RWPE2 (cell line): Measurements from ENCODE around the gene C16orf92.

Experiments used
- ATAC-seq: fragments of 200-7000 bp; cut with Tn5 transposase; 3 replicates; pipeline ENCODE4 v1.9.1; 2021; ENCODE audit warnings: low read depth
- DNase-seq: peaks from one replicate; pipeline ENCODE4 v3.0.0-alpha.2; 2020; ENCODE audit warnings: low spot score
- H3K27ac ChIP-seq: fragments of 450-650 bp; 2 replicates; pipeline ENCODE4 v1.5.1; 2017; ENCODE audit warnings: mild to moderate bottlenecking; ENCODE audit not compliant: poor library complexity, severe bottlenecking
- H3K27me3 ChIP-seq: fragments of 250-450 bp; sonication (Bioruptor Pico); 2 replicates; pipeline ENCODE4 v1.5.1; 2021; ENCODE audit warnings: mild to moderate bottlenecking, moderate library complexity; ENCODE audit not compliant: insufficient read depth, poor library complexity, severe bottlenecking
- H3K36me3 ChIP-seq: fragments of 250-450 bp; sonication (Bioruptor Pico); 2 replicates; pipeline ENCODE4 v1.5.1; 2020; ENCODE audit warnings: low read depth, mild to moderate bottlenecking, moderate library complexity
- H3K4me1 ChIP-seq: fragments of 250-450 bp; sonication (Bioruptor Pico); 2 replicates; pipeline ENCODE4 v1.5.1; 2021; ENCODE audit warnings: mild to moderate bottlenecking, moderate library complexity; ENCODE audit not compliant: insufficient read depth, poor library complexity, severe bottlenecking
- H3K4me3 ChIP-seq: fragments of 250-450 bp; sonication (Bioruptor Pico); 2 replicates; pipeline ENCODE4 v1.5.1; 2021; ENCODE audit warnings: mild to moderate bottlenecking, moderate library complexity; ENCODE audit not compliant: severe bottlenecking
- H3K9me3 ChIP-seq: fragments of 250-450 bp; sonication (Bioruptor Pico); 2 replicates; pipeline ENCODE4 v1.5.1; 2021; ENCODE audit warnings: mild to moderate bottlenecking, moderate library complexity; ENCODE audit not compliant: severe bottlenecking
- TF ChIP-seq, protein P1 (sequence below): fragments of 450-650 bp; IDR thresholded peaks from one replicate; pipeline ENCODE4 v1.5.1; 2017; ENCODE audit warnings: mild to moderate bottlenecking, moderate library complexity; ENCODE audit not compliant: poor library complexity, severe bottlenecking

The C16orf92 gene

DNA sequence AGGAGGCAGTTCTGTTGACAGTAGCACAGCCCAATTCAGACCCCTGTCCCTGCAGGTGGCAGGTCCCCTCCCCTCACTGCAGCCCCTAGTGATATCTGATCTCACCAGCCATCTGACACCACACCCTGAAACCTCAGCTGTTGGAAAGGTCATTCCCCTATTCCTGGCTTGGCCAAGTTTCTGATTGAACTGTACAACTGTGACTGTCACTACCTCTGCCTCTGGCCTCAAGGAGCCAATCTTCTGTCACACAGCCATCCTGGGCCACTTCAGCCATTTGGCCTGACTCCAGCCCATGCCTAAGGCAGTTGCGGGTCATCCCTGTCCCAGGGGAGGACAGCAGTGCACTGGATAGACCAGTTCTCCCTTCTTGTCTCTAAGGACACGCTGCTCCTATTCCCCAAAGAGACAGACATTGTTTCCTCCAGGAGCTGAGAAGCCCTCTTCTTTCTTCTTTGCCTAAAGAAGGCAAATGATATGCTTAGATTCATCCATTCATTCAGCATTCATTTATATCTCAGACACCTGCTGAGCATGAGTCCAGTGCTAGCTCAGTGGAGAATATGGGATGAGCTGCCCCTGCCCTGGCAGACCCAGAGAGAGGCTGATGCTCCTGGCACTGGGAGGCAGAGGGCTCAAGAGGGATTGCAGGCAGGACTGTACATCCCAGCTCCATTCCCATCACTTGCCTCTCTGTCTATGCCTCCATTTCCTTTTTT lies 38.0 kb downstream of the C16orf92 start:
- Histone ChIP-seq H3K36me3 (peaks cover 26% of the 10 kb centered on the region), H3K4me1 (peaks cover 9% of the 10 kb centered on the region), H3K4me3 (no peak overlapping the region), H3K27ac (no peak overlapping the region), H3K27me3 (no peaks in the 10 kb centered on the region), H3K9me3 (no peaks in the 10 kb centered on the region)
- ATAC-seq (no peak), DNase-seq (no peak)
- TF ChIP-seq, protein P1, sequence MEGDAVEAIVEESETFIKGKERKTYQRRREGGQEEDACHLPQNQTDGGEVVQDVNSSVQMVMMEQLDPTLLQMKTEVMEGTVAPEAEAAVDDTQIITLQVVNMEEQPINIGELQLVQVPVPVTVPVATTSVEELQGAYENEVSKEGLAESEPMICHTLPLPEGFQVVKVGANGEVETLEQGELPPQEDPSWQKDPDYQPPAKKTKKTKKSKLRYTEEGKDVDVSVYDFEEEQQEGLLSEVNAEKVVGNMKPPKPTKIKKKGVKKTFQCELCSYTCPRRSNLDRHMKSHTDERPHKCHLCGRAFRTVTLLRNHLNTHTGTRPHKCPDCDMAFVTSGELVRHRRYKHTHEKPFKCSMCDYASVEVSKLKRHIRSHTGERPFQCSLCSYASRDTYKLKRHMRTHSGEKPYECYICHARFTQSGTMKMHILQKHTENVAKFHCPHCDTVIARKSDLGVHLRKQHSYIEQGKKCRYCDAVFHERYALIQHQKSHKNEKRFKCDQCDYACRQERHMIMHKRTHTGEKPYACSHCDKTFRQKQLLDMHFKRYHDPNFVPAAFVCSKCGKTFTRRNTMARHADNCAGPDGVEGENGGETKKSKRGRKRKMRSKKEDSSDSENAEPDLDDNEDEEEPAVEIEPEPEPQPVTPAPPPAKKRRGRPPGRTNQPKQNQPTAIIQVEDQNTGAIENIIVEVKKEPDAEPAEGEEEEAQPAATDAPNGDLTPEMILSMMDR, result no peak

- TF ChIP-seq, protein P1, result no peak
- ATAC-seq (no peak), DNase-seq (no peak)
- Histone ChIP-seq H3K27ac (peak overlapping the region; percentile 93), H3K36me3 (peaks cover 39% of the 10 kb centered on the region), H3K9me3 (no peaks in the 10 kb centered on the region), H3K4me1 (peaks cover 12% of the 10 kb centered on the region), H3K4me3 (peak overlapping the region; percentile 82), H3K27me3 (no peaks in the 10 kb centered on the region)
Observed at GRCh38 chr16:30063278-30063892, 40.4 kb downstream of the C16orf92 start.

DNA sequence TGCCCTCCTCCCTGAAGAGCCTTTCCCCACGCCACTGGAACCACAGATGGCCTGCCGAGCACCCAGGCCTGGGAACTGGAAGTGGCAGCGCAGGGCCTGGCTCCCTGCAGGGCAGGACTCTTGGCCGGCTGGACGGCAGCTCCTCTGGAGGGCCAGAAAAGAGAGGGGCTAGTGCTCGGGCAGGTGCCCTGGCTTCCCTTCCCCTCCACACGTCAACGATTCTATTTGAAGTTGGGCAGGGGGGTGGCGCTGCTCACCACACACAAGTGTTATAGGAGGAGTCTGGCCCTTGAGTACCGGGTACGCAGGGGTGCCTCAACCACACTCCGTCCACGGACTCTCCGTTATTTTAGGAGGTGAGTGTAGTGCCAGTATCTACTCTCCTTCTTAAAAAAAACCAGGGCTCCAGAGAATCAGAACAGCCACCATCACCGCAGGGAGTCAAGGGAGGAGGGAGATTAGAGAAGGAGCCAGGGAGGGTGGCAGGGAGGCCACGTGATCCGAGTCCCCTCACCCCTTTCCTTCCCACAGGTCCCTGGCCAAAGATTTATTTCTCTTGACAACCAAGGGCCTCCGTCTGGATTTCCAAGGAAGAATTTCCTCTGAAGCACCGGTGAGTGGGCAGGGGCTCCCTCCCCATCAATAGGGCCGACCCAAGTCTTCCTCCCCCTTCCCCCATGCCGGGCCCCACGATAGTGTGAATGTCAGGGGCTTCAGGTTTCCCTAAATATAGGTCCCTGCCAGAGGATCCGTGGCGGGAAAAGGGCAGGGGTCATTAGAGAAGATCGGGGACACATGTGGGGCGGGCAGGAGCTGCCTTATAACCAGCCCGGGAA lies 41.1 kb downstream of the C16orf92 start:
- H3K4me1 ChIP-seq, result peaks cover 12% of the 10 kb centered on the region
- TF ChIP-seq, protein P1, result peak; percentile 36
- H3K4me3 ChIP-seq, result peak overlapping the region; percentile 82
- ATAC-seq (no peak), DNase-seq (no peak)
- peak overlapping the region; percentile 93 for H3K27ac ChIP-seq
- H3K9me3 ChIP-seq, result no peaks in the 10 kb centered on the region
- no peaks in the 10 kb centered on the region for H3K27me3 ChIP-seq
- peaks cover 40% of the 10 kb centered on the region for H3K36me3 ChIP-seq

DNA sequence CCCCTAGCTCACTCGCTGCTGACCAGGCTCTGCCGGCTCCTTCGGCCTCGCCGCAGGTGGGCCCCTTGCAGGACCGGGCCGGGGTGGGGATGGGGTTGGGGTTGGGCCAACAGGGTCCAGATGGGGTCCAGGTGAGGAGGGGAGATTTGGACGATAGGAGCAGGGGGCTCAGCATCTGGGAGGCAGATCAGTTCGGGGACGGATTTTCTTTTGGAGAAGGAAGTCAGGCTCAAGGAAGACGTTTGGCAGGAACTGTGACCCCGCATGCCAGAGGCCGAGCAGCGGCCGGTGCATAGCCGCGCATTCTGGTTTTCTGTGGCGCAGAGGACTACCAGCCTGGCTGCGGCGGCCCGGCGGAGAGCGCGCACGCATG lies 41.7 kb downstream of the C16orf92 start:
- ATAC-seq (no peak), DNase-seq (no peak)
- no peaks in the 10 kb centered on the region for H3K9me3 ChIP-seq
- peaks cover 43% of the 10 kb centered on the region for H3K36me3 ChIP-seq
- no peaks in the 10 kb centered on the region for H3K27me3 ChIP-seq
- H3K4me1 ChIP-seq, result peaks cover 12% of the 10 kb centered on the region
- peak overlapping the region; percentile 93 for H3K27ac ChIP-seq
- TF ChIP-seq, protein P1, result no peak
- H3K4me3 ChIP-seq, result peak overlapping the region; percentile 82
